Activated CD4-positive, alpha-beta T cell treated with anti-CD3 and anti-CD28 coated beads, Interleukin-2, amount 10 ng/mL, durations not matched to agents 24 days and 14 days (primary cell): ENCODE results near the gene MAPK8. TPM values are rescaled to one million over a fixed set of nuclear protein-coding genes. Genes with fewer than 3 reads are reported as not detected.
"Not testable (repeated sequence)": the region's sequence is repeated elsewhere in the genome, so short reads cannot be mapped to it uniquely, and the experiment has no call there.

Experiments
- DNase-seq: peaks from one replicate; pipeline ENCODE4 v3.0.0; 2022
- H3K27ac Mint-ChIP-seq: one replicate; pipeline ENCODE4 v1.8.0; 2022; ENCODE audit warnings: mild to moderate bottlenecking, mixed read lengths
- H3K27me3 Mint-ChIP-seq: one replicate; pipeline ENCODE4 v1.8.0; 2022; ENCODE audit warnings: mixed read lengths
- H3K36me3 Mint-ChIP-seq: one replicate; pipeline ENCODE4 v1.8.0; 2022; ENCODE audit warnings: low read depth, mild to moderate bottlenecking, mixed read lengths
- H3K4me1 Mint-ChIP-seq: one replicate; pipeline ENCODE4 v1.8.0; 2021; ENCODE audit warnings: mixed read lengths
- H3K4me3 Mint-ChIP-seq: one replicate; pipeline ENCODE4 v1.8.0; 2022; ENCODE audit warnings: mild to moderate bottlenecking, moderate library complexity, mixed read lengths
- H3K9me3 Mint-ChIP-seq: one replicate; pipeline ENCODE4 v1.8.0; 2021; ENCODE audit warnings: mixed read lengths
- intact Hi-C: fragments of 100-400 bp; cut with micrococcal nuclease; formaldehyde crosslinking; loops from one replicate; pipeline ENCODE4 v1.15.1; 2023
- total RNA-seq: library from RNA; stranded (reverse); gene quantifications from 2 replicates; pipeline ENCODE4 v1.2.3, GENCODE V29; 2022

Gene MAPK8
- total RNA-seq, 1 donor from 2014 or later = 46.4 TPM

- no peak overlapping the region for H3K4me3 Mint-ChIP-seq
- DNase-seq = no peak
- no peak overlapping the region for H3K27ac Mint-ChIP-seq
- H3K27me3 Mint-ChIP-seq = no peaks in the 10 kb centered on the region
- intact Hi-C loops = no loop called here
- H3K4me1 Mint-ChIP-seq = peaks cover 10% of the 10 kb centered on the region
- peaks cover 9% of the 10 kb centered on the region for H3K9me3 Mint-ChIP-seq
- peaks cover 24% of the 10 kb centered on the region for H3K36me3 Mint-ChIP-seq
Observed at GRCh38 chr10:48332871-48333216, 26.4 kb downstream of the MAPK8 start.

GRCh38 chr10:48333856-48334255 lies 27.4 kb downstream of the MAPK8 start:
- Mint-ChIP-seq H3K27me3 (no peaks in the 10 kb centered on the region), H3K4me3 (no peak overlapping the region), H3K27ac (no peak overlapping the region), H3K36me3 (peaks cover 26% of the 10 kb centered on the region), H3K9me3 (peaks cover 16% of the 10 kb centered on the region), H3K4me1 (peaks cover 13% of the 10 kb centered on the region)
- intact Hi-C loops = no loop called here
- no peak for DNase-seq

- Mint-ChIP-seq H3K36me3 (peaks cover 24% of the 10 kb centered on the region), H3K4me3 (no peak overlapping the region), H3K9me3 (peaks cover 17% of the 10 kb centered on the region), H3K27me3 (no peaks in the 10 kb centered on the region), H3K4me1 (peaks cover 26% of the 10 kb centered on the region), H3K27ac (no peak overlapping the region)
- intact Hi-C loops = no loop called here
- DNase-seq = no peak
Observed at GRCh38 chr10:48335788-48336187, 29.3 kb downstream of the MAPK8 start.

- Mint-ChIP-seq H3K27ac (no peak overlapping the region), H3K4me1 (peaks cover 27% of the 10 kb centered on the region), H3K36me3 (peaks cover 18% of the 10 kb centered on the region), H3K9me3 (peaks cover 12% of the 10 kb centered on the region), H3K27me3 (no peaks in the 10 kb centered on the region), H3K4me3 (no peak overlapping the region)
- DNase-seq = no peak
- intact Hi-C loops = no loop called here
Observed at GRCh38 chr10:48336978-48337599, 30.6 kb downstream of the MAPK8 start.

- peaks cover 32% of the 10 kb centered on the region for H3K4me1 Mint-ChIP-seq
- peaks cover 11% of the 10 kb centered on the region for H3K36me3 Mint-ChIP-seq
- peaks cover 8% of the 10 kb centered on the region for H3K9me3 Mint-ChIP-seq
- no peak for DNase-seq
- no peaks in the 10 kb centered on the region for H3K27me3 Mint-ChIP-seq
- intact Hi-C loops = no loop called here
- H3K4me3 Mint-ChIP-seq = no peak overlapping the region
- H3K27ac Mint-ChIP-seq = no peak overlapping the region
Observed at GRCh38 chr10:48340734-48341133, 34.3 kb downstream of the MAPK8 start.

GRCh38 chr10:48343106-48343505 lies 36.6 kb downstream of the MAPK8 start:
- Mint-ChIP-seq H3K9me3 (peaks cover 11% of the 10 kb centered on the region), H3K36me3 (peaks cover 8% of the 10 kb centered on the region), H3K27ac (no peak overlapping the region), H3K27me3 (no peaks in the 10 kb centered on the region), H3K4me1 (peaks cover 23% of the 10 kb centered on the region), H3K4me3 (no peak overlapping the region)
- intact Hi-C loops = no loop called here
- DNase-seq = no peak

GRCh38 chr10:48343921-48344598 lies 37.6 kb downstream of the MAPK8 start:
- H3K4me1 Mint-ChIP-seq = peaks cover 19% of the 10 kb centered on the region
- peaks cover 11% of the 10 kb centered on the region for H3K36me3 Mint-ChIP-seq
- no peaks in the 10 kb centered on the region for H3K27me3 Mint-ChIP-seq
- H3K27ac Mint-ChIP-seq = no peak overlapping the region
- H3K4me3 Mint-ChIP-seq = no peak overlapping the region
- peaks cover 9% of the 10 kb centered on the region for H3K9me3 Mint-ChIP-seq
- DNase-seq = no peak
- intact Hi-C loops = no loop called here

GRCh38 chr10:48346248-48346647 lies 39.8 kb downstream of the MAPK8 start:
- H3K4me3 Mint-ChIP-seq, H3K27me3 Mint-ChIP-seq, DNase-seq, H3K27ac Mint-ChIP-seq, intact Hi-C loops, H3K4me1 Mint-ChIP-seq: not testable (repeated sequence)
- Mint-ChIP-seq H3K36me3 (peaks cover 13% of the 10 kb centered on the region), H3K9me3 (peaks cover 14% of the 10 kb centered on the region)

GRCh38 chr10:48347539-48347938 lies 41.1 kb downstream of the MAPK8 start:
- not testable (repeated sequence) for H3K27me3 Mint-ChIP-seq

GRCh38 chr10:48347943-48348342 lies 41.5 kb downstream of the MAPK8 start:
- DNase-seq, H3K27ac Mint-ChIP-seq, H3K4me3 Mint-ChIP-seq, H3K27me3 Mint-ChIP-seq, H3K4me1 Mint-ChIP-seq, intact Hi-C loops: not testable (repeated sequence)
- Mint-ChIP-seq H3K36me3 (peaks cover 13% of the 10 kb centered on the region), H3K9me3 (peaks cover 14% of the 10 kb centered on the region)

More at GRCh38 chr10:48347539-48347938, 41.1 kb downstream of the MAPK8 start:
- H3K4me3 Mint-ChIP-seq, H3K27ac Mint-ChIP-seq, H3K4me1 Mint-ChIP-seq, intact Hi-C loops, DNase-seq: not testable (repeated sequence)
- Mint-ChIP-seq H3K36me3 (peaks cover 13% of the 10 kb centered on the region), H3K9me3 (peaks cover 14% of the 10 kb centered on the region)

GRCh38 chr10:48353246-48353645 lies 46.8 kb downstream of the MAPK8 start:
- DNase-seq = no peak
- intact Hi-C loops = no loop called here
- H3K27ac Mint-ChIP-seq = no peak overlapping the region
- no peaks in the 10 kb centered on the region for H3K27me3 Mint-ChIP-seq
- H3K4me1 Mint-ChIP-seq = no peaks in the 10 kb centered on the region
- peaks cover 6% of the 10 kb centered on the region for H3K36me3 Mint-ChIP-seq
- peaks cover 9% of the 10 kb centered on the region for H3K9me3 Mint-ChIP-seq
- H3K4me3 Mint-ChIP-seq = no peak overlapping the region

GRCh38 chr10:48357631-48358030 lies 51.2 kb downstream of the MAPK8 start:
- Mint-ChIP-seq H3K27me3 (no peaks in the 10 kb centered on the region), H3K4me3 (no peak overlapping the region), H3K4me1 (no peaks in the 10 kb centered on the region), H3K9me3 (no peaks in the 10 kb centered on the region), H3K27ac (no peak overlapping the region), H3K36me3 (no peaks in the 10 kb centered on the region)
- intact Hi-C loops = no loop called here
- DNase-seq = no peak

GRCh38 chr10:48358162-48358561 lies 51.7 kb downstream of the MAPK8 start:
- intact Hi-C loops = no loop called here
- H3K27ac Mint-ChIP-seq = no peak overlapping the region
- H3K4me1 Mint-ChIP-seq = no peaks in the 10 kb centered on the region
- no peaks in the 10 kb centered on the region for H3K9me3 Mint-ChIP-seq
- H3K27me3 Mint-ChIP-seq = no peaks in the 10 kb centered on the region
- no peak overlapping the region for H3K4me3 Mint-ChIP-seq
- no peak for DNase-seq
- no peaks in the 10 kb centered on the region for H3K36me3 Mint-ChIP-seq

- intact Hi-C loops = no loop called here
- Mint-ChIP-seq H3K36me3 (no peaks in the 10 kb centered on the region), H3K27ac (no peak overlapping the region), H3K9me3 (no peaks in the 10 kb centered on the region), H3K4me1 (peaks cover 4% of the 10 kb centered on the region), H3K27me3 (no peaks in the 10 kb centered on the region), H3K4me3 (no peak overlapping the region)
- DNase-seq = no peak
Observed at GRCh38 chr10:48358838-48359237, 52.4 kb downstream of the MAPK8 start.

- Mint-ChIP-seq H3K27ac (no peak overlapping the region), H3K9me3 (no peaks in the 10 kb centered on the region), H3K4me1 (peaks cover 4% of the 10 kb centered on the region), H3K36me3 (no peaks in the 10 kb centered on the region), H3K4me3 (no peak overlapping the region), H3K27me3 (no peaks in the 10 kb centered on the region)
- intact Hi-C loops = loop anchor here (5.0 kb wide), 1 partner anchor 151 kb away; no protein-coding TSS in a partner anchor
- no peak for DNase-seq
Observed at GRCh38 chr10:48361176-48361575, 54.7 kb downstream of the MAPK8 start.
